ENCODE data around the gene OPTC.

DNA sequence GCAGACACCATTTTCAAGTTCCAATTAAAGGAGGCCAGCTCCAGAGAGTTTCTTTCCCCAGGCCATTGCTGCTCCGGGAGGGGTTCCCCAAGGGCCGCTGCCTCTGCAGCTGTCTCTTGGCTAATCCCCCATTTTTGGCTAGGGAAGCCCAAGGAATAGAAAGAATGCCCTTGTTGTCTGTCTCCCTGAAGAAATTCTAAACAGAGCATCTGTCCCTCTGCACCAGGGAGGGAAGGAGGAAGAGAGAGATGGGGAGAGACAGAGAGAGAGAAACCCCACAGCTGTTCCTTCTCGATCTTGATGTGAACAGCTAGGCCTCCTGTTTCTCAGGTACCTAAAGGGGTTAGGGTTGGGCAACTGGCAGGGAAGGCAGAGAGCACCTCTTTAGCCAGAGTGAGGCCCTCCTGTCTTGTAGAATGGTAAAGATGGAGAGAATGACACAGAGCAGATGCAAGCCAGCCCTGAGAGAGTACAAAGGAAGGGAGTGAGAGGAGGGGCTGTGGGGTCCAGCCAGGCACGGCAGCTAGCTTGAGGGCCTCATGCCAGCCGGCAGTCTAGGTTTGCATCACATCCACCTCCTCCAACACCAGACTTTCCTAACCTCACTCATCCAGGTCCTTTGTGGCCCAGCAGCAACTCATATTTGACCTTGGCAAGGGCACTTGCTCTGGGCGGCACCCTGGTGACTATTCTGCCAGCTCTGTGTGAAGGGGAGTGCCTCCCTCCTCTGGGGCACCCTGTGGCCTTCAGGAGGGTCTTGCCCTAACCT is 13.1 kb downstream of the OPTC start:
- TF ChIP-seq, protein P1, sequence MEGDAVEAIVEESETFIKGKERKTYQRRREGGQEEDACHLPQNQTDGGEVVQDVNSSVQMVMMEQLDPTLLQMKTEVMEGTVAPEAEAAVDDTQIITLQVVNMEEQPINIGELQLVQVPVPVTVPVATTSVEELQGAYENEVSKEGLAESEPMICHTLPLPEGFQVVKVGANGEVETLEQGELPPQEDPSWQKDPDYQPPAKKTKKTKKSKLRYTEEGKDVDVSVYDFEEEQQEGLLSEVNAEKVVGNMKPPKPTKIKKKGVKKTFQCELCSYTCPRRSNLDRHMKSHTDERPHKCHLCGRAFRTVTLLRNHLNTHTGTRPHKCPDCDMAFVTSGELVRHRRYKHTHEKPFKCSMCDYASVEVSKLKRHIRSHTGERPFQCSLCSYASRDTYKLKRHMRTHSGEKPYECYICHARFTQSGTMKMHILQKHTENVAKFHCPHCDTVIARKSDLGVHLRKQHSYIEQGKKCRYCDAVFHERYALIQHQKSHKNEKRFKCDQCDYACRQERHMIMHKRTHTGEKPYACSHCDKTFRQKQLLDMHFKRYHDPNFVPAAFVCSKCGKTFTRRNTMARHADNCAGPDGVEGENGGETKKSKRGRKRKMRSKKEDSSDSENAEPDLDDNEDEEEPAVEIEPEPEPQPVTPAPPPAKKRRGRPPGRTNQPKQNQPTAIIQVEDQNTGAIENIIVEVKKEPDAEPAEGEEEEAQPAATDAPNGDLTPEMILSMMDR (IDR thresholded peaks at IDR 0.05; ENCODE audit: insufficient read depth, low read depth, low read length), result no peak
- TF ChIP-seq EZH2 (IDR thresholded peaks at IDR 0.05; ENCODE audit: insufficient read depth, low read length), result no peak
